CD8-positive, alpha-beta memory T cell (primary cell): ENCODE results near the gene C14orf119. TPM values are rescaled to one million over a fixed set of nuclear protein-coding genes. Genes with fewer than 3 reads are reported as not detected.

Experiments
- CTCF ChIA-PET: fragments of 350-600 bp; sonication (Branson Sonifier 250); formaldehyde crosslinking; loops from one replicate; lab custom pipeline; 2021; ENCODE audit warnings: antibody characterized with exemption; lab: Charles Lee
- POLR2A ChIA-PET: fragments of 350-600 bp; sonication (Branson Sonifier 250); formaldehyde crosslinking; loops from one replicate; lab custom pipeline; 2021; ENCODE audit warnings: antibody characterized with exemption; lab: Charles Lee
- DNase-seq, 5 donors: peaks; one replicate each; pipeline versions ENCODE4 v3.0.0 to v3.0.0-alpha.2; 2020 to 2022; ENCODE audit warnings: mixed read lengths in 1 of 5
- H3K27ac ChIP-seq: one replicate; pipeline ENCODE4 v1.7.0; 2013; ENCODE audit warnings: low read depth, mild to moderate bottlenecking, low read length, moderate library complexity
- H3K27me3 ChIP-seq: 2 replicates; pipeline ENCODE4 v1.7.0; 2013; ENCODE audit warnings: low read length, mild to moderate bottlenecking; ENCODE audit not compliant: insufficient read depth, poor library complexity, severe bottlenecking
- H3K36me3 ChIP-seq: 2 replicates; pipeline ENCODE4 v1.7.0; 2013; ENCODE audit warnings: mild to moderate bottlenecking, low read length, moderate library complexity; ENCODE audit not compliant: insufficient read depth
- H3K4me1 ChIP-seq: 2 replicates; pipeline ENCODE4 v1.7.0; 2013; ENCODE audit warnings: mild to moderate bottlenecking, low read length, moderate library complexity; ENCODE audit not compliant: insufficient read depth
- H3K4me3 ChIP-seq: 2 replicates; pipeline ENCODE4 v1.7.0; 2013; ENCODE audit warnings: mild to moderate bottlenecking, low read length
- H3K9me3 ChIP-seq: 2 replicates; pipeline ENCODE4 v1.7.0; 2013; ENCODE audit warnings: mild to moderate bottlenecking, low read length
- H3K27ac Mint-ChIP-seq, 8 donors: one replicate each; pipeline ENCODE4 v1.8.0; 2020 to 2021; ENCODE audit warnings: mixed read lengths in 8 of 8, mild to moderate bottlenecking in 6 of 8, inconsistent platforms in 3 of 8, moderate library complexity in 3 of 8
- H3K27me3 Mint-ChIP-seq, 2 donors: one replicate each; pipeline ENCODE4 v1.8.0; 2020 to 2021; ENCODE audit warnings: mixed read lengths in 2 of 2, mild to moderate bottlenecking in 1 of 2, moderate library complexity in 1 of 2
- H3K36me3 Mint-ChIP-seq, 3 donors: one replicate each; pipeline ENCODE4 v1.8.0; 2020 to 2021; ENCODE audit warnings: mixed read lengths in 3 of 3, inconsistent platforms in 1 of 3, mild to moderate bottlenecking in 1 of 3
- H3K4me1 Mint-ChIP-seq, 3 donors: one replicate each; pipeline ENCODE4 v1.8.0; 2020 to 2021; ENCODE audit warnings: mixed read lengths in 3 of 3, inconsistent platforms in 1 of 3, mild to moderate bottlenecking in 1 of 3
- H3K4me3 Mint-ChIP-seq, 7 donors: one replicate each; pipeline ENCODE4 v1.8.0; 2020 to 2021; ENCODE audit warnings: mixed read lengths in 7 of 7, mild to moderate bottlenecking in 6 of 7, moderate library complexity in 4 of 7, inconsistent platforms in 2 of 7
- H3K9me3 Mint-ChIP-seq, 5 donors: one replicate each; pipeline ENCODE4 v1.8.0; 2020 to 2022; ENCODE audit warnings: mixed read lengths in 5 of 5, mild to moderate bottlenecking in 3 of 5, moderate library complexity in 2 of 5, inconsistent platforms in 1 of 5
- polyA plus RNA-seq: library from polyadenylated mRNA; unstranded; fragments of 300-500 nt; fragmentation: Illumina TruSeq; gene quantifications from one replicate; pipeline ENCODE4 v1.2.3, GENCODE V29; 2021
- total RNA-seq, 2 experiments: library from RNA; stranded (reverse); gene quantifications; one replicate each; pipeline ENCODE4 v1.2.3, GENCODE V29; 2021

The C14orf119 gene
- total and polyA plus RNA-seq, 3 experiments from 2014 or later: 52.5 to 112 (median 55.6) TPM

DNA sequence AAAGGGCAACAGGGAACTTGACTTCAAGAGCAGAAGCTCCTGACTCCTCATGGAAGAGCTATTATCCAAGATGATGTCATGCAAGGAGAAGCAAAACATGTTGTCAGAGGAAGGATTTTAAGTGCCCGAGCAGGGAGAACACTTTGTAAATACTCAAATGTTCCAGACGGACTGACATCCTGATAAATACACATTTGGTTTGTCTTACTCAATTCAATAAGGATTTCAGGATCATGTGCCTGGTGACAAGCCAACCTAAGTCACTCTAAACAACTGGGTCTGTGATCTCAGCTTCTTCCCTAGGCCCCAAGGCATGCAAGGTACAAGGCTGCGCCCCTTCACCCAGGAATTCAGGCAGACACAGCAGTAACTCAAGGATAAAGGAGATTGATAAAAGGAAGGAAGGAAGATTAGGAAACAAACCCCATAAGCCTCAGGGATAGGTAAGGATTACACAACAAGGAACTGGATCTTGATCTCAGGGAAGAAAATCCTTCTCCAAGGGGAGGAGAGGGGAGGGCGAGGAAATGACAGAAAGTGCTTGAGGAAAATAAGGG lies 50.6 kb downstream of the C14orf119 start:
- Mint-ChIP-seq H3K4me1 (no peaks in the 10 kb centered on the region), H3K36me3 (peaks cover 0 to 1% (median 0%) of the 10 kb centered on the region in 3 donors), H3K27ac (no peak overlapping the region), H3K4me3 (no peak overlapping the region), H3K9me3 (no peaks in the 10 kb centered on the region), H3K27me3 (peaks cover 4 to 31% of the 10 kb centered on the region in 2 donors)
- H3K27me3 ChIP-seq: no peaks in the 10 kb centered on the region
- no peaks in the 10 kb centered on the region for H3K9me3 ChIP-seq
- no peaks in the 10 kb centered on the region for H3K36me3 ChIP-seq
- no peaks in the 10 kb centered on the region for H3K4me1 ChIP-seq
- DNase-seq: no peak
- POLR2A ChIA-PET: no interaction called here
- H3K4me3 ChIP-seq: no peak overlapping the region
- peak overlapping the region; percentile 32 for H3K27ac ChIP-seq
- CTCF ChIA-PET: no interaction called here

DNA sequence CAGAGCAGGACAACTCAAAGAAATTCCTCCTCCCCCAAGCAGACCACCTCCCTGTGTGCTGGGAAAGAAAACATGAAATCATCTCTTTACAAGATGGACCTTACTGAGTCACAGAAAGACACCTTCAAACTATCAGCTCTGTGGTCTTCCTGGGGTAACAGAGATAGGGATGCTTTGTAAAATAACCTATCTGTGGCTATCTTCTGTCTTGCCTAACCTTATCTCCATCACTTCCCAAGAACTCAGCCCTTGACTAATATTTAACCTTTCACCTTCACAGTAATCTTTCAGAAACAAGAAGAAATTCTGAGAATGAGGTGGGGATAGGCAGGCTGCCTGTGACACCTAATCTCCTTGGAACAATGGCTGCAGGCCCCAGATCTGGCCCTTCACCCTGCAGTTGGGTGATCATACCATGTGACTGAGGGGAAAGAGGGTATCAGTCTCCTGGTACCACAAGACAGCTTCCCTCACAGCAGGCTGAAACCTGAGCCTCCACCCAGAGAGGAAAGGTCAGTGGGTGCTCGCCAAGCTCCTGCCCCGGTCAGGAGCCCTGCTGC lies 51.1 kb downstream of the C14orf119 start:
- Mint-ChIP-seq H3K4me3 (no peak overlapping the region), H3K4me1 (no peaks in the 10 kb centered on the region), H3K27me3 (peaks cover 6 to 37% of the 10 kb centered on the region in 2 donors), H3K9me3 (no peaks in the 10 kb centered on the region), H3K36me3 (peaks cover 0 to 1% (median 0%) of the 10 kb centered on the region in 3 donors), H3K27ac (no peak overlapping the region)
- CTCF ChIA-PET: no interaction called here
- Histone ChIP-seq H3K36me3 (no peaks in the 10 kb centered on the region), H3K27ac (peak overlapping the region; percentile 32), H3K4me3 (no peak overlapping the region), H3K4me1 (no peaks in the 10 kb centered on the region), H3K9me3 (no peaks in the 10 kb centered on the region), H3K27me3 (no peaks in the 10 kb centered on the region)
- POLR2A ChIA-PET: no interaction called here
- no peak for DNase-seq

DNA sequence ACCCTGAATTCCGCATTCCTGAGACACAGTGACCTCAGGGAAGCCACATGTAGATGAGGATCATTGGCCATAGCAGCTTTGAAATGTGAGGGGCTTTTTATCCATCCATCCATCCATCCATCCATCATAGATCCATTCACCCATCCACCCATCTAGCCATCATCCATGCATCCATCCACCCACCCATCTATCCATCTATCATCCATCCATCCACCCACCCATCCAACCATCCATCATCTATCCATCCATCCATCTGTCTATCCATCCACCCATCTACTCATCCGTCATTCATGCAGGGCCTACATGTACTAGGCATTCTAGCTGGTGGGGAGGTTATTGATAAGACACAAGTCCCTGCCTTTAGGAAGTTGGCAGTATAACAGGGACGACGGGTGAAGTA lies 51.7 kb downstream of the C14orf119 start:
- CTCF ChIA-PET: no interaction called here
- no peaks in the 10 kb centered on the region for H3K9me3 ChIP-seq
- H3K27me3 ChIP-seq: no peaks in the 10 kb centered on the region
- no peak overlapping the region for H3K27ac ChIP-seq
- Mint-ChIP-seq H3K4me1 (no peaks in the 10 kb centered on the region), H3K9me3 (no peaks in the 10 kb centered on the region), H3K36me3 (peaks cover 0 to 1% (median 0%) of the 10 kb centered on the region in 3 donors), H3K4me3 (no peak overlapping the region), H3K27me3 (peaks cover 6 to 37% of the 10 kb centered on the region in 2 donors), H3K27ac (no peak overlapping the region)
- no peaks in the 10 kb centered on the region for H3K36me3 ChIP-seq
- DNase-seq: no peak
- POLR2A ChIA-PET: no interaction called here
- H3K4me1 ChIP-seq: no peaks in the 10 kb centered on the region
- H3K4me3 ChIP-seq: no peak overlapping the region

DNA sequence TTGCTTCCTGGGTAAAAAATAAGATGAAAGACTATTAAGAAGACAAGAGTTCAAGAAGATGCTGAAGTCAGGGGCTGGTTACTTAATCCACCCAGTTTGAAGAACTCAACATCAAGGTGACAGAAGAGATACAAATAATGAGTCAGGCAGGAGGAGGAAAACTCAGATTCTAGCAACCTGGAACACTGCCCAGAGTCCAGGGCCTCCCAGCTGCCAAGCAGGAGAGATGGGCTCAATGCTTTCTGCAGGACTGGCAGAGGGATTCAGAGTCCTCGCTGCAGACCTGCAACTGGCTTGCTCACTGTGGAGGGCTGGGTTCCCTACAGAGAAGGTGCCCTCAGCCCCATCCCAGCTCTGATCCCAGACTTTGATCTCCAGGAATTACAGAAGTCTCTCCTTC lies 52.4 kb downstream of the C14orf119 start:
- Histone ChIP-seq H3K36me3 (no peaks in the 10 kb centered on the region), H3K27me3 (no peaks in the 10 kb centered on the region), H3K9me3 (no peaks in the 10 kb centered on the region), H3K4me3 (no peak overlapping the region), H3K4me1 (no peaks in the 10 kb centered on the region), H3K27ac (no peak overlapping the region)
- ChIA-PET CTCF (no interaction called here), POLR2A (no interaction called here)
- no peaks in the 10 kb centered on the region for H3K4me1 Mint-ChIP-seq
- no peak overlapping the region for H3K27ac Mint-ChIP-seq
- no peak for DNase-seq
- peaks cover 8 to 39% of the 10 kb centered on the region in 2 donors for H3K27me3 Mint-ChIP-seq
- H3K36me3 Mint-ChIP-seq: peaks cover 0 to 1% (median 0%) of the 10 kb centered on the region in 3 donors
- no peak overlapping the region for H3K4me3 Mint-ChIP-seq
- no peaks in the 10 kb centered on the region for H3K9me3 Mint-ChIP-seq

DNA sequence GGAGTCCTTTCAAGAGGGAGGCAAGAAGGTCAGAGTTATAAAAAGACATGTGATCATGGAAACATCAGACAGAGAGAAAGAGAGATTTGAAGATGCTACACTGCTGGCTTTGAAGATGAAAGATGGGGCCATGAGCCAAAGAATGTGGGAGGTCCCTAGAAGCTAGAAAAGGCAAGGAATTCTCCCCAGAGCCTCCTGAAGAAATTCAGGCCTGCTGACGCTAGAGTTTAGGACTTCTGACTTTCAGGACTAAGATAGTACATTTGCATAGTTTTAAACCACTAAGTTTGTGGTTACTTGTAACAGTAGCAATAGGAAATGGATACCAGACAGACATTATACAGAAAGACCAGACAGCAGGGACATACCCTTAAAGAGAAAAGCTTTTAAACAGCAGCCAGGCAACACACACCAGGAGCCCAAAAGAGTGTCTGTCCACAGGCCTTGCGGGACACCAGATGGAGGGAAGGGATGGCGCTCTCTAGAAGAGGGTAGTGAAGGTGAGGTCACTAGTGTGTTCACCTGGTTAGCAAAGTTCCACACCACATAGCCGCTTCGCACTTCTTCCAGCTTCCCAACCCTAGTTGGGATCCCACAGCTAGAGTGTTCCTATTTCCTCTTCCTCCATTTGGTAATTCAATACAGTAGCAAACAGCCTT lies 53.4 kb downstream of the C14orf119 start:
- H3K4me3 ChIP-seq: no peak overlapping the region
- H3K4me1 ChIP-seq: peaks cover 6% of the 10 kb centered on the region
- H3K9me3 ChIP-seq: no peaks in the 10 kb centered on the region
- H3K27ac ChIP-seq: no peak overlapping the region
- H3K36me3 ChIP-seq: no peaks in the 10 kb centered on the region
- H3K4me3 Mint-ChIP-seq: no peak overlapping the region
- H3K27ac Mint-ChIP-seq: no peak overlapping the region
- DNase-seq: no peak
- H3K27me3 ChIP-seq: no peaks in the 10 kb centered on the region
- peaks cover 0 to 1% (median 0%) of the 10 kb centered on the region in 3 donors for H3K36me3 Mint-ChIP-seq
- H3K9me3 Mint-ChIP-seq: no peaks in the 10 kb centered on the region
- peaks cover 18 to 49% of the 10 kb centered on the region in 2 donors for H3K27me3 Mint-ChIP-seq
- ChIA-PET CTCF (no interaction called here), POLR2A (no interaction called here)
- no peaks in the 10 kb centered on the region for H3K4me1 Mint-ChIP-seq

DNA sequence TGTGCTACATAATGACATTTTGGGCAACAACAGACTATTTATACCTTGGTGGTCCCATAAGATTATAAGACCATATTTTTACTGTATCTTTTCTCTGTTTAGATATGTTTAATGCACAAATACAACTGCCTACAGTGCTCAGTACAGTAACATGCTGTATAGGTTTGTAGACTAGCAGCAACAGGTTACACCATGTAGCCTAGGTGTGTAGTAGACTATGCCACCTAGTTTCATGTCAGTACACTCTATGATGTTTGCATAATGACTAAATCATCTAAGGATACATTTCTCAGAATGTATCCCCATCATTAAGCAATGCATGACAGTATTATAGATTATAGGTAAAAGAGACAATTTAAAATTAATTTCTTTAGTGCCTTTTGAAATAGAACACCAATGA lies 54.4 kb downstream of the C14orf119 start:
- Mint-ChIP-seq H3K36me3 (peaks cover 0 to 1% (median 0%) of the 10 kb centered on the region in 3 donors), H3K9me3 (no peaks in the 10 kb centered on the region), H3K4me3 (no peak overlapping the region), H3K27ac (no peak overlapping the region), H3K27me3 (peaks cover 18 to 52% of the 10 kb centered on the region in 2 donors), H3K4me1 (peaks cover 0 to under 1% (median 0%) of the 10 kb centered on the region in 3 donors)
- ChIA-PET CTCF (no interaction called here), POLR2A (no interaction called here)
- H3K27ac ChIP-seq: no peak overlapping the region
- H3K4me1 ChIP-seq: peaks cover 16% of the 10 kb centered on the region
- DNase-seq: no peak
- H3K27me3 ChIP-seq: no peaks in the 10 kb centered on the region
- H3K36me3 ChIP-seq: no peaks in the 10 kb centered on the region
- no peak overlapping the region for H3K4me3 ChIP-seq
- H3K9me3 ChIP-seq: no peaks in the 10 kb centered on the region

Other genes with a start within 250 kb of the C14orf119 start
- gene LRP10, start 223.8 kb upstream of the C14orf119 start, total RNA-seq: 10 to 100 TPM; 33.4 to 38.1 TPM
- 105 TPM for gene LRP10, start 223.8 kb upstream of the C14orf119 start, polyA plus RNA-seq
- gene REM2, start 212.3 kb upstream of the C14orf119 start, total RNA-seq: under 1 TPM; 0.33 TPM
- 1.0 TPM for gene REM2, start 212.3 kb upstream of the C14orf119 start, polyA plus RNA-seq
- 10 to 100 TPM; 83.6 to 88.8 TPM for gene RBM23, start 176.4 kb upstream of the C14orf119 start, total RNA-seq
- gene RBM23, start 176.4 kb upstream of the C14orf119 start, polyA plus RNA-seq: 50.3 TPM
- gene PRMT5, start 166.1 kb upstream of the C14orf119 start, total RNA-seq: 100 to 1,000 TPM; 191 to 200 TPM
- 41.3 TPM for gene PRMT5, start 166.1 kb upstream of the C14orf119 start, polyA plus RNA-seq
- gene HAUS4, start 138.4 kb upstream of the C14orf119 start, total RNA-seq: 10 to 100 TPM; 43.3 to 48.3 TPM
- gene HAUS4, start 138.4 kb upstream of the C14orf119 start, polyA plus RNA-seq: 24.6 TPM
- gene AJUBA, start 113.0 kb upstream of the C14orf119 start, total RNA-seq: 1 to 10 TPM in 1 of 2 experiments, under 1 TPM in 1; 0.90 to 1.2 TPM
- gene AJUBA, start 113.0 kb upstream of the C14orf119 start, polyA plus RNA-seq: 0.64 TPM
- gene C14orf93, start 85.4 kb upstream of the C14orf119 start, total RNA-seq: 1 to 10 TPM; 7.5 to 8.3 TPM
- 5.8 TPM for gene C14orf93, start 85.4 kb upstream of the C14orf119 start, polyA plus RNA-seq
- 100 to 1,000 TPM; 186 to 198 TPM for gene PSMB5, start 60.6 kb upstream of the C14orf119 start, total RNA-seq
- gene PSMB5, start 60.6 kb upstream of the C14orf119 start, polyA plus RNA-seq: 37.1 TPM
- not detected for gene PSMB11, start 53.3 kb upstream of the C14orf119 start, total RNA-seq
- gene PSMB11, start 53.3 kb upstream of the C14orf119 start, polyA plus RNA-seq: not detected
- under 1 TPM; 0.82 to 0.88 TPM for gene CDH24, start 38.0 kb upstream of the C14orf119 start, total RNA-seq
- gene CDH24, start 38.0 kb upstream of the C14orf119 start, polyA plus RNA-seq: 0.36 TPM
- gene ACIN1, start 369 bp upstream of the C14orf119 start, total RNA-seq: 100 to 1,000 TPM; 195 to 198 TPM
- 15.1 TPM for gene ACIN1, start 369 bp upstream of the C14orf119 start, polyA plus RNA-seq
- gene CIROP, start 9.5 kb downstream of the C14orf119 start, total RNA-seq: not detected
- gene CIROP, start 9.5 kb downstream of the C14orf119 start, polyA plus RNA-seq: not detected
- gene CEBPE, start 23.8 kb downstream of the C14orf119 start, total RNA-seq: under 1 TPM; 0.16 to 0.22 TPM
- gene CEBPE, start 23.8 kb downstream of the C14orf119 start, polyA plus RNA-seq: not detected
- 1 to 10 TPM; 1.4 to 2.5 TPM for gene SLC7A8, start 88.2 kb downstream of the C14orf119 start, total RNA-seq
- 0.51 TPM for gene SLC7A8, start 88.2 kb downstream of the C14orf119 start, polyA plus RNA-seq
- gene RNF212B, start 142.4 kb downstream of the C14orf119 start, total RNA-seq: not detected
- gene RNF212B, start 142.4 kb downstream of the C14orf119 start, polyA plus RNA-seq: not detected
- 10 to 100 TPM; 12.8 to 13.4 TPM for gene HOMEZ, start 190.6 kb downstream of the C14orf119 start, total RNA-seq
- gene HOMEZ, start 190.6 kb downstream of the C14orf119 start, polyA plus RNA-seq: 4.9 TPM
- 10 to 100 TPM; 16.2 to 18.2 TPM for gene PPP1R3E, start 207.4 kb downstream of the C14orf119 start, total RNA-seq
- gene PPP1R3E, start 207.4 kb downstream of the C14orf119 start, polyA plus RNA-seq: 2.0 TPM
- 1 to 10 TPM in 1 of 2 experiments, under 1 TPM in 1; 0.86 to 1.0 TPM for gene BCL2L2, start 211.3 kb downstream of the C14orf119 start, total RNA-seq
- gene BCL2L2, start 211.3 kb downstream of the C14orf119 start, polyA plus RNA-seq: 0.29 TPM
- 100 to 1,000 TPM; 308 TPM for gene PABPN1, start 226.0 kb downstream of the C14orf119 start, total RNA-seq
- 125 TPM for gene PABPN1, start 226.0 kb downstream of the C14orf119 start, polyA plus RNA-seq